H9 (cell line): ENCODE measurements around the gene ROBO1. TPM values are rescaled to one million over a fixed set of nuclear protein-coding genes. Genes with fewer than 3 reads are reported as not detected.

Experiments used
- DNase-seq: peaks from one replicate; pipeline ENCODE4 v3.0.0-alpha.2; 2017
- H2AFZ ChIP-seq: one replicate; pipeline ENCODE4 v1.6.1; 2013; ENCODE audit warnings: mild to moderate bottlenecking, low read length, control low read depth, moderate library complexity
- H2AK5ac ChIP-seq: 2 replicates; pipeline ENCODE4 v1.6.1; 2013; ENCODE audit warnings: low read length, control low read depth, mixed read lengths; ENCODE audit not compliant: insufficient read length
- H2BK120ac ChIP-seq: one replicate; pipeline ENCODE4 v1.6.1; 2013; ENCODE audit warnings: low read depth, mild to moderate bottlenecking, low read length, control low read depth, inconsistent platforms; ENCODE audit not compliant: poor library complexity, severe bottlenecking
- H2BK12ac ChIP-seq: 2 replicates; pipeline ENCODE4 v1.6.1; 2013; ENCODE audit warnings: low read length, control low read depth, mixed read lengths, low read depth; ENCODE audit not compliant: insufficient read length
- H2BK15ac ChIP-seq: 2 replicates; pipeline ENCODE4 v1.6.1; 2013; ENCODE audit warnings: low read depth, low read length, control low read depth
- H2BK20ac ChIP-seq: one replicate; pipeline ENCODE4 v1.6.1; 2013; ENCODE audit warnings: low read depth, mild to moderate bottlenecking, low read length, control low read depth, inconsistent platforms; ENCODE audit not compliant: poor library complexity, severe bottlenecking
- H2BK5ac ChIP-seq: 2 replicates; pipeline ENCODE4 v1.6.1; 2013; ENCODE audit warnings: low read length, control low read depth, mixed read lengths; ENCODE audit not compliant: insufficient read length
- H3K14ac ChIP-seq: 2 replicates; pipeline ENCODE4 v1.6.1; 2013; ENCODE audit warnings: low read length, control low read depth; ENCODE audit not compliant: insufficient read depth
- H3K18ac ChIP-seq: 2 replicates; pipeline ENCODE4 v1.6.1; 2013; ENCODE audit warnings: low read depth, mild to moderate bottlenecking, mixed read lengths, low read length, control low read depth; ENCODE audit not compliant: insufficient read length
- H3K23ac ChIP-seq: 2 replicates; pipeline ENCODE4 v1.6.1; 2013; ENCODE audit warnings: low read length, control low read depth, mixed read lengths, low read depth; ENCODE audit not compliant: insufficient read length
- H3K23me2 ChIP-seq: 2 replicates; pipeline ENCODE4 v1.6.1; 2013; ENCODE audit warnings: low read depth, mild to moderate bottlenecking, mixed read lengths, low read length, control low read depth; ENCODE audit not compliant: insufficient read length, poor library complexity, severe bottlenecking
- H3K27ac ChIP-seq: 2 replicates; pipeline ENCODE4 v1.5.1; 2013; ENCODE audit warnings: low read length, control low read depth, mixed read lengths, low read depth; ENCODE audit not compliant: insufficient read length
- H3K27me3 ChIP-seq: 2 replicates; pipeline ENCODE4 v1.6.1; 2013; ENCODE audit warnings: low read length, control low read depth, inconsistent platforms; ENCODE audit not compliant: insufficient read depth
- H3K4ac ChIP-seq: 2 replicates; pipeline ENCODE4 v1.6.1; 2013; ENCODE audit warnings: low read depth, mild to moderate bottlenecking, control low read depth, inconsistent platforms, low read length, moderate library complexity
- H3K4me1 ChIP-seq: 2 replicates; pipeline ENCODE4 v1.6.1; 2013; ENCODE audit warnings: low read length, control low read depth, inconsistent platforms; ENCODE audit not compliant: insufficient read depth
- H3K4me2 ChIP-seq: 2 replicates; pipeline ENCODE4 v1.6.1; 2013; ENCODE audit warnings: low read length, control low read depth, mixed read lengths; ENCODE audit not compliant: insufficient read length, insufficient read depth
- H3K56ac ChIP-seq: 2 replicates; pipeline ENCODE4 v1.6.1; 2013; ENCODE audit warnings: low read depth, mild to moderate bottlenecking, mixed read lengths, low read length, control low read depth; ENCODE audit not compliant: insufficient read length
- H3K79me1 ChIP-seq: 2 replicates; pipeline ENCODE4 v1.6.1; 2013; ENCODE audit warnings: low read depth, mild to moderate bottlenecking, moderate library complexity, low read length, control low read depth, inconsistent platforms; ENCODE audit not compliant: insufficient read depth, poor library complexity, severe bottlenecking
- H3K79me2 ChIP-seq: 2 replicates; pipeline ENCODE4 v1.6.1; 2013; ENCODE audit warnings: low read length, control low read depth, inconsistent platforms; ENCODE audit not compliant: insufficient read depth
- H3K9ac ChIP-seq: 2 replicates; pipeline ENCODE4 v1.6.1; 2013; ENCODE audit warnings: low read length, control low read depth, mixed read lengths; ENCODE audit not compliant: insufficient read length; ENCODE audit errors: extremely low read depth
- H3K9me3 ChIP-seq: one replicate; pipeline ENCODE4 v1.6.1; 2013; ENCODE audit warnings: low read depth, low read length, inconsistent platforms; ENCODE audit not compliant: control insufficient read depth
- H3T11ph ChIP-seq: one replicate; pipeline ENCODE4 v1.6.1; 2013; ENCODE audit warnings: mild to moderate bottlenecking, low read length, control low read depth, inconsistent platforms
- H4K20me1 ChIP-seq: one replicate; pipeline ENCODE4 v1.6.1; 2013; ENCODE audit not compliant: control insufficient read depth, insufficient read length, insufficient read depth
- H4K5ac ChIP-seq: 2 replicates; pipeline ENCODE4 v1.6.1; 2013; ENCODE audit warnings: low read depth, mild to moderate bottlenecking, mixed read lengths, low read length, control low read depth; ENCODE audit not compliant: insufficient read length
- H4K8ac ChIP-seq: replicated peaks from 2 replicates; pipeline ENCODE4 v1.6.1; 2013; ENCODE audit warnings: low read length, control low read depth, mixed read lengths, low read depth; ENCODE audit not compliant: insufficient read length
- H4K91ac ChIP-seq: 2 replicates; pipeline ENCODE4 v1.6.1; 2013; ENCODE audit warnings: low read depth, mild to moderate bottlenecking, moderate library complexity, mixed read lengths, low read length, control low read depth; ENCODE audit not compliant: insufficient read length
- H3K27ac Mint-ChIP-seq, 3 experiments: 2 replicates in 2 of 3; 3 replicates in 1 of 3; pipeline ENCODE4 v1.8.0; 2020 to 2021; ENCODE audit warnings: mixed read lengths in 3 of 3, mild to moderate bottlenecking in 1 of 3, moderate library complexity in 1 of 3
- H3K27me3 Mint-ChIP-seq: 2 replicates; pipeline ENCODE4 v1.8.0; 2021; ENCODE audit warnings: low read depth, mild to moderate bottlenecking, moderate library complexity, mixed read lengths
- H3K36me3 Mint-ChIP-seq, 3 experiments: 2 replicates in 2 of 3; 3 replicates in 1 of 3; pipeline ENCODE4 v1.8.0; 2020 to 2021; ENCODE audit warnings: low read depth in 3 of 3, mixed read lengths in 3 of 3; ENCODE audit not compliant: insufficient read depth in 1 of 3
- H3K4me1 Mint-ChIP-seq, 2 experiments: 2 replicates each; pipeline ENCODE4 v1.8.0; 2020; ENCODE audit warnings: mixed read lengths in 2 of 2
- H3K4me3 Mint-ChIP-seq, 2 experiments: 2 replicates in 1 of 2; 3 replicates in 1 of 2; pipeline ENCODE4 v1.8.0; 2020 to 2021; ENCODE audit warnings: mild to moderate bottlenecking in 2 of 2, mixed read lengths in 2 of 2, moderate library complexity in 1 of 2
- H3K9me3 Mint-ChIP-seq, 2 experiments: 2 replicates in 1 of 2; 3 replicates in 1 of 2; pipeline ENCODE4 v1.8.0; 2020; ENCODE audit warnings: mild to moderate bottlenecking in 2 of 2, mixed read lengths in 2 of 2, moderate library complexity in 1 of 2
- WGBS: extraction: QIAGEN DNeasy Blood & Tissue Kit; methylation state at CpG from one replicate; pipeline ENCODE4 v1.1.7; 2013; ENCODE audit warnings: missing lambda C conversion rate, low lambda C conversion rate, mixed read lengths; ENCODE audit not compliant: insufficient read length; ENCODE audit errors: extremely low coverage; 5-methylcytosine and 5-hydroxymethylcytosine counted together
- total RNA-seq: library from RNA; stranded (reverse); gene quantifications from 2 replicates; pipeline ENCODE4 v1.2.1, GENCODE V29; 2021
- TF ChIP-seq, protein P1 (sequence below): fragments of 200-600 bp; sonication (generic); conservative IDR thresholded peaks from 3 replicates; pipeline ENCODE4 v1.8.0; 2021; ENCODE audit warnings: antibody characterized with exemption, mild to moderate bottlenecking

Gene ROBO1
- total RNA-seq, 1 experiment from 2014 or later, result 62.7 TPM

DNA sequence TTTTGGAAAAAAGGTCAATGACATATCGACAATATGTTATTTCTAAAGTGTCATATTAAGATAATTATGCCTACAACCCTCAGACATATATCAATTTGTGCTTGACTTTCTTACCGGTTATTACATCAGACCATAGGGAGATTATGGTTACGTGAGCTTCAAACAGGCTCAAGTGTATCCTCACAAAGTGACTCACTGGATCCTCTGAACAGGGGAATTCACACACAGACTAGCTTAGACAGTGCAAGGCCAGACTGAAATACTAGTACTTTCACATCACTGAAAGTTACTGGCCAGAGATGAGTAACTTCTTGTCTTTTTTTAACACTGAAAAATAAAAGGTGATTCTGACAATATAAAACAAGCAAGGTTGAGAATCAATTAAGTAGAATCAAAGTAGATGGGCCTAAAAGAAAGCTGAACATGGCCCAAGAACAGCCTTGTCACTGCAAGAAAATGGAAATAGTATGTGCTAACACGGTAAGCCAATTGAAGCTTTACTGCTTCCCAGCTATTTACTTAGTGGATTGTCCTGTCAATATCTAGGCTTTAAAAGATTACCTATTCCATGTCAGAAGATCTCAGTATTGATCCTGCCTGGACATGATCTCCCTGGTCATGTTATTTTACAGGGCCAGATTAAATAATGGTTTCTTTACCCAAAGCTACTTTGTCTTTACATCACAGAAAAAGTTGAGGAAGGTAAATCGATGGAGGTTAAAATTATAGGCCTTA lies 848.6 kb downstream of the ROBO1 start:
- Histone ChIP-seq H2BK12ac (no peak overlapping the region), H3K27ac (no peak overlapping the region)

More for the DNA sequence above, 848.6 kb downstream of the ROBO1 start:
- Histone ChIP-seq H4K91ac (no peak overlapping the region), H3K14ac (no peak overlapping the region), H2BK20ac (no peak overlapping the region), H2AFZ (no peak overlapping the region), H3K23me2 (no peaks in the 10 kb centered on the region), H3K23ac (peak overlapping the region; percentile 49), H3T11ph (no peak overlapping the region), H4K8ac (no peak overlapping the region), H2BK5ac (no peak overlapping the region), H2AK5ac (no peak overlapping the region), H2BK15ac (no peak overlapping the region), H2BK120ac (no peak overlapping the region), H3K4me2 (no peak overlapping the region), H3K56ac (no peak overlapping the region), H3K9ac (no peak overlapping the region), H4K5ac (no peak overlapping the region), H3K79me1 (no peaks in the 10 kb centered on the region), H3K79me2 (0 out of 2 replicates have a peak, but pooled peaks cover 2% of the 10 kb centered on the region), H3K9me3 (no peaks in the 10 kb centered on the region), H4K20me1 (no peaks in the 10 kb centered on the region), H3K18ac (no peak overlapping the region), H3K4ac (no peak overlapping the region), H3K27me3 (no peaks in the 10 kb centered on the region), H3K4me1 (no peaks in the 10 kb centered on the region)
- DNase-seq, result no peak
- no peaks in the 10 kb centered on the region; a peak in 1 of 7 replicates for H3K36me3 Mint-ChIP-seq
- H3K27me3 Mint-ChIP-seq, result no peaks in the 10 kb centered on the region
- WGBS, result no CpG with 5 or more reads among the region's 5 CpGs
- no peaks in the 10 kb centered on the region for H3K4me1 Mint-ChIP-seq
- no peak overlapping the region for H3K4me3 Mint-ChIP-seq
- no peak overlapping the region for H3K27ac Mint-ChIP-seq
- TF ChIP-seq, protein P1, sequence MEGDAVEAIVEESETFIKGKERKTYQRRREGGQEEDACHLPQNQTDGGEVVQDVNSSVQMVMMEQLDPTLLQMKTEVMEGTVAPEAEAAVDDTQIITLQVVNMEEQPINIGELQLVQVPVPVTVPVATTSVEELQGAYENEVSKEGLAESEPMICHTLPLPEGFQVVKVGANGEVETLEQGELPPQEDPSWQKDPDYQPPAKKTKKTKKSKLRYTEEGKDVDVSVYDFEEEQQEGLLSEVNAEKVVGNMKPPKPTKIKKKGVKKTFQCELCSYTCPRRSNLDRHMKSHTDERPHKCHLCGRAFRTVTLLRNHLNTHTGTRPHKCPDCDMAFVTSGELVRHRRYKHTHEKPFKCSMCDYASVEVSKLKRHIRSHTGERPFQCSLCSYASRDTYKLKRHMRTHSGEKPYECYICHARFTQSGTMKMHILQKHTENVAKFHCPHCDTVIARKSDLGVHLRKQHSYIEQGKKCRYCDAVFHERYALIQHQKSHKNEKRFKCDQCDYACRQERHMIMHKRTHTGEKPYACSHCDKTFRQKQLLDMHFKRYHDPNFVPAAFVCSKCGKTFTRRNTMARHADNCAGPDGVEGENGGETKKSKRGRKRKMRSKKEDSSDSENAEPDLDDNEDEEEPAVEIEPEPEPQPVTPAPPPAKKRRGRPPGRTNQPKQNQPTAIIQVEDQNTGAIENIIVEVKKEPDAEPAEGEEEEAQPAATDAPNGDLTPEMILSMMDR, result no peak
- H3K9me3 Mint-ChIP-seq, result no peaks in the 10 kb centered on the region
